Measurements from ENCODE around the gene PATJ. TPM values are rescaled to one million over a fixed set of nuclear protein-coding genes. Genes with fewer than 3 reads are reported as not detected.

Gene PATJ
- total RNA-seq, 1 experiment from 2014 or later: 47.3 TPM

DNA sequence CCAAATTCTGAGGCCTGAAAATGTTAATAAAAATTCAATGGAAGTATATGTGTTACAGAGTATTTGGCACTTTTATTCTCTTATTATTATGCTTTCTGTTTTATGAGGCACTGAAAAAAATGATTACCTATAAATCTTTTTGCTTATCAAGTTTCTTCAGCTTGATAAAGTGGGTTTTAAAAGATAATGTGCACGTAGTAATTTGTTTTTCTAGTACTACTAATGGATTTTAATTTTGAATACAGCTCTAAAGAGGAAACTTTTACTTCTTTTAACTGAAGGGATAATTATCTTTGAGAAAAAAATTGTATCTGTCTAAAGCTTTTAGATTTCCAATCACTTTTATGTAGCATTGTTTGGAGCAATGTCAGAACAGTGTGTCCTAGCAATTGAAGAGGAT lies 241.0 kb downstream of the PATJ start:
- Histone ChIP-seq H3K4me2 (ENCODE audit: insufficient read depth, insufficient read length, low read length) (no peak overlapping the region), H2BK12ac (ENCODE audit: insufficient read length, low read depth, low read length) (no peak overlapping the region), H3K14ac (ENCODE audit: insufficient read depth, low read length) (no peak overlapping the region), H2BK15ac (ENCODE audit: low read depth, low read length) (no peak overlapping the region), H3K79me2 (ENCODE audit: insufficient read depth, low read length) (no peaks in the 10 kb centered on the region), H3K9ac (ENCODE audit: extremely low read depth, insufficient read length, low read length) (no peak overlapping the region), H2BK120ac (ENCODE audit: low read depth, low read length, poor library complexity, severe bottlenecking) (no peak overlapping the region), H4K5ac (ENCODE audit: insufficient read length, low read depth, low read length) (no peak overlapping the region), H3K23ac (ENCODE audit: insufficient read length, low read depth, low read length) (no peak overlapping the region), H2BK5ac (ENCODE audit: insufficient read length, low read length) (no peak overlapping the region), H3K4me1 (ENCODE audit: insufficient read depth, low read length) (no peaks in the 10 kb centered on the region), H3T11ph (ENCODE audit: low read length) (no peak overlapping the region), H4K8ac (replicated peaks; ENCODE audit: insufficient read length, low read depth, low read length) (no peak overlapping the region), H2BK20ac (ENCODE audit: low read depth, low read length, poor library complexity, severe bottlenecking) (no peak overlapping the region), H3K27ac (ENCODE audit: insufficient read length, low read depth, low read length) (no peak overlapping the region), H4K91ac (ENCODE audit: insufficient read length, low read depth, low read length) (no peak overlapping the region), H2AFZ (ENCODE audit: low read length) (no peak overlapping the region), H3K56ac (ENCODE audit: insufficient read length, low read depth, low read length) (no peak overlapping the region), H3K79me1 (ENCODE audit: insufficient read depth, low read depth, low read length, poor library complexity, severe bottlenecking) (no peaks in the 10 kb centered on the region), H3K4ac (ENCODE audit: low read depth, low read length) (no peak overlapping the region), H3K27me3 (ENCODE audit: insufficient read depth, low read length) (no peaks in the 10 kb centered on the region), H3K9me3 (ENCODE audit: control insufficient read depth, low read depth, low read length) (no peaks in the 10 kb centered on the region), H3K18ac (ENCODE audit: insufficient read length, low read depth, low read length) (no peak overlapping the region), H2AK5ac (ENCODE audit: insufficient read length, low read length) (no peak overlapping the region), H3K23me2 (ENCODE audit: insufficient read length, low read depth, low read length, poor library complexity, severe bottlenecking) (no peaks in the 10 kb centered on the region), H4K20me1 (ENCODE audit: control insufficient read depth, insufficient read depth, insufficient read length) (no peaks in the 10 kb centered on the region)
- Mint-ChIP-seq H3K4me3 (no peak overlapping the region), H3K36me3 (ENCODE audit: insufficient read depth in 1 of 3, low read depth in 3 of 3) (peaks cover 0 to 2% (median 0%) of the 10 kb centered on the region in 3 experiments; a peak in 1 of 7 replicates), H3K9me3 (no peaks in the 10 kb centered on the region), H3K4me1 (peaks cover 24 to 27% of the 10 kb centered on the region in 2 experiments), H3K27ac (no peak overlapping the region), H3K27me3 (ENCODE audit: low read depth) (no peaks in the 10 kb centered on the region)
- TF ChIP-seq, protein P1, sequence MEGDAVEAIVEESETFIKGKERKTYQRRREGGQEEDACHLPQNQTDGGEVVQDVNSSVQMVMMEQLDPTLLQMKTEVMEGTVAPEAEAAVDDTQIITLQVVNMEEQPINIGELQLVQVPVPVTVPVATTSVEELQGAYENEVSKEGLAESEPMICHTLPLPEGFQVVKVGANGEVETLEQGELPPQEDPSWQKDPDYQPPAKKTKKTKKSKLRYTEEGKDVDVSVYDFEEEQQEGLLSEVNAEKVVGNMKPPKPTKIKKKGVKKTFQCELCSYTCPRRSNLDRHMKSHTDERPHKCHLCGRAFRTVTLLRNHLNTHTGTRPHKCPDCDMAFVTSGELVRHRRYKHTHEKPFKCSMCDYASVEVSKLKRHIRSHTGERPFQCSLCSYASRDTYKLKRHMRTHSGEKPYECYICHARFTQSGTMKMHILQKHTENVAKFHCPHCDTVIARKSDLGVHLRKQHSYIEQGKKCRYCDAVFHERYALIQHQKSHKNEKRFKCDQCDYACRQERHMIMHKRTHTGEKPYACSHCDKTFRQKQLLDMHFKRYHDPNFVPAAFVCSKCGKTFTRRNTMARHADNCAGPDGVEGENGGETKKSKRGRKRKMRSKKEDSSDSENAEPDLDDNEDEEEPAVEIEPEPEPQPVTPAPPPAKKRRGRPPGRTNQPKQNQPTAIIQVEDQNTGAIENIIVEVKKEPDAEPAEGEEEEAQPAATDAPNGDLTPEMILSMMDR (conservative IDR thresholded peaks at IDR 0.05): no peak
- no CpG with 5 or more reads among the region's 1 CpG for WGBS (ENCODE audit: extremely low coverage, insufficient read length, low lambda C conversion rate)
- DNase-seq: no peak

All from H9 (cell line).